Body of pancreas (tissue), 4 donors: ENCODE measurements around the gene CDH20. TPM values are rescaled to one million over a fixed set of nuclear protein-coding genes. Genes with fewer than 3 reads are reported as not detected.

Source experiments
- ATAC-seq: fragments of 150-250 bp; one replicate; pipeline ENCODE4 v1.9.1; 2016
- DNase-seq, 4 donors: peaks; one replicate each; pipeline ENCODE4 v3.0.0-alpha.2; 2019
- H3K27ac ChIP-seq, 4 donors: fragments of 200-600 bp; sonication (generic); 1 replicate in 3 of 4; 2 replicates in 1 of 4; pipeline versions ENCODE4 v1.5.1 to v1.6.1; 2016 to 2019; ENCODE audit warnings: mild to moderate bottlenecking in 1 of 4, mixed read lengths in 1 of 4, moderate library complexity in 1 of 4
- H3K27me3 ChIP-seq, 2 donors: fragments of 200-600 bp; sonication (generic); one replicate each; pipeline ENCODE4 v1.6.0; 2016; ENCODE audit warnings: mild to moderate bottlenecking in 1 of 2
- H3K36me3 ChIP-seq, 2 donors: fragments of 200-600 bp; sonication (generic); replicated peaks in 1 of 2; 2 replicates each; pipeline ENCODE4 v1.5.1; 2016; ENCODE audit warnings: low read depth in 2 of 2; ENCODE audit not compliant: insufficient read depth in 1 of 2
- H3K4me1 ChIP-seq: fragments of 200-600 bp; sonication (generic); one replicate; pipeline ENCODE4 v1.6.0; 2016
- H3K4me3 ChIP-seq, 2 donors: fragments of 200-600 bp; sonication (generic); 1 replicate in 1 of 2; 2 replicates in 1 of 2; pipeline ENCODE4 v1.5.1; 2016 to 2019
- H3K9me3 ChIP-seq, 3 donors: fragments of 200-600 bp; sonication (generic); 1 replicate in 2 of 3; 2 replicates in 1 of 3; pipeline ENCODE4 v1.5.1; 2016
- CTCF ChIP-seq, 7 experiments: fragments of 450-650 bp in 4 of 7; fragments of 200-600 bp in 3 of 7; sonication (generic) in 3 of 7; IDR thresholded peaks; one replicate each; pipeline ENCODE4 v1.5.1; 2016 to 2019; ENCODE audit warnings: antibody characterized with exemption in 7 of 7
- POLR2A ChIP-seq, 3 donors: fragments of 450-650 bp; IDR thresholded peaks; one replicate each; pipeline ENCODE4 v1.6.1; 2016; ENCODE audit warnings: antibody characterized with exemption in 3 of 3, mild to moderate bottlenecking in 2 of 3
- WGBS, 2 donors: methylation state at CpG; one replicate each; pipeline ENCODE4 v1.1.5; 2017; 5-methylcytosine and 5-hydroxymethylcytosine counted together
- intact Hi-C: fragments of 100-400 bp; cut with DNase I; formaldehyde crosslinking; loops from one replicate; pipeline ENCODE4 v1.15.1; 2023
- total RNA-seq, 2 donors: library from RNA; depleted of rRNA; stranded (reverse); fragments of >200 nt; gene quantifications; one replicate each; pipeline ENCODE4 v1.1.0, GENCODE V29; 2016

CDH20 gene
- total RNA-seq, 2 donors from 2014 or later: 0.26 to 6.3 TPM

- Histone ChIP-seq H3K36me3 (no peaks in the 10 kb centered on the region), H3K27me3 (no peaks in the 10 kb centered on the region), H3K4me3 (no peak overlapping the region), H3K27ac (no peak overlapping the region), H3K9me3 (no peaks in the 10 kb centered on the region), H3K4me1 (no peaks in the 10 kb centered on the region)
- WGBS, 2 donors: 54 to 63% methylated on average over 4 of the region's 4 CpGs
- DNase-seq (no peak), ATAC-seq (no peak)
- intact Hi-C loops: loop anchor here (10.0 kb wide), 1 partner anchor 535 kb away; no protein-coding TSS in a partner anchor
- no peak for TF ChIP-seq POLR2A (IDR thresholded peaks at IDR 0.05)
- TF ChIP-seq CTCF (IDR thresholded peaks at IDR 0.05): no peak
Observed at GRCh38 chr18:61589724-61590065, 256.5 kb downstream of the CDH20 start.

- ATAC-seq (no peak), DNase-seq (no peak)
- Histone ChIP-seq H3K4me1 (no peaks in the 10 kb centered on the region), H3K27me3 (no peaks in the 10 kb centered on the region), H3K27ac (no peak overlapping the region), H3K36me3 (no peaks in the 10 kb centered on the region), H3K4me3 (no peak overlapping the region), H3K9me3 (no peaks in the 10 kb centered on the region)
- intact Hi-C loops: no loop called here
- TF ChIP-seq POLR2A (IDR thresholded peaks at IDR 0.05): no peak
- TF ChIP-seq CTCF (IDR thresholded peaks at IDR 0.05): no peak
Observed at GRCh38 chr18:61591253-61591652, 258.0 kb downstream of the CDH20 start.

GRCh38 chr18:61595615-61596251, 262.5 kb downstream of the CDH20 start:
- Histone ChIP-seq H3K4me1 (no peaks in the 10 kb centered on the region), H3K27ac (no peak overlapping the region), H3K27me3 (no peaks in the 10 kb centered on the region), H3K9me3 (no peaks in the 10 kb centered on the region), H3K36me3 (no peaks in the 10 kb centered on the region), H3K4me3 (no peak overlapping the region)
- intact Hi-C loops: no loop called here
- DNase-seq: no peak
- no peak for ATAC-seq
- 25 to 38% methylated on average over 8 of the region's 8 CpGs for WGBS, 2 donors
- TF ChIP-seq POLR2A (IDR thresholded peaks at IDR 0.05): no peak
- no peak for TF ChIP-seq CTCF (IDR thresholded peaks at IDR 0.05)

- Histone ChIP-seq H3K27me3 (no peaks in the 10 kb centered on the region), H3K9me3 (no peaks in the 10 kb centered on the region), H3K27ac (no peak overlapping the region), H3K4me1 (no peaks in the 10 kb centered on the region), H3K4me3 (no peak overlapping the region), H3K36me3 (no peaks in the 10 kb centered on the region)
- intact Hi-C loops: no loop called here
- TF ChIP-seq POLR2A (IDR thresholded peaks at IDR 0.05) (no peak), CTCF (IDR thresholded peaks at IDR 0.05) (no peak)
- 26 to 37% methylated on average over 3 of the region's 3 CpGs for WGBS, 2 donors
- no peak for ATAC-seq
- DNase-seq: no peak
Observed at GRCh38 chr18:61596296-61596695, 263.1 kb downstream of the CDH20 start.

GRCh38 chr18:61597316-61597715, 264.1 kb downstream of the CDH20 start:
- 82 to 94% methylated on average over 1 of the region's 1 CpG for WGBS, 2 donors
- intact Hi-C loops: no loop called here

More at GRCh38 chr18:61597316-61597715, 264.1 kb downstream of the CDH20 start:
- Histone ChIP-seq H3K4me1 (no peaks in the 10 kb centered on the region), H3K9me3 (no peaks in the 10 kb centered on the region), H3K27ac (no peak overlapping the region), H3K27me3 (no peaks in the 10 kb centered on the region), H3K4me3 (no peak overlapping the region), H3K36me3 (no peaks in the 10 kb centered on the region)
- TF ChIP-seq POLR2A (IDR thresholded peaks at IDR 0.05): no peak
- TF ChIP-seq CTCF (IDR thresholded peaks at IDR 0.05): no peak
- ATAC-seq (no peak), DNase-seq (no peak)
